HL-60 (cell line): Measurements from ENCODE around the gene WSCD1.

Experiments used
- CTCF ChIP-seq: IDR thresholded peaks from one replicate; pipeline ENCODE4 v1.5.1; 2011; ENCODE audit warnings: low read length, control low read depth, inconsistent platforms; ENCODE audit not compliant: insufficient read depth
- POLR2AphosphoS5 ChIP-seq: IDR thresholded peaks from 2 replicates; pipeline ENCODE4 v1.6.1; 2012; ENCODE audit warnings: low read depth
- REST ChIP-seq: IDR thresholded peaks from 2 replicates; pipeline ENCODE4 v1.6.1; 2012; ENCODE audit warnings: low read depth; ENCODE audit not compliant: insufficient replicate concordance

- TF ChIP-seq CTCF = no peak
- TF ChIP-seq REST = no peak
- no peak for TF ChIP-seq POLR2AphosphoS5
Measured at GRCh38 chr17:6097005-6097279, 26.8 kb downstream of the WSCD1 start.
